Neural progenitor cell (in vitro differentiated cells): ENCODE measurements around the gene USP53.
"Not testable (repeated sequence)": the region's sequence is repeated elsewhere in the genome, so short reads cannot be mapped to it uniquely, and the experiment has no call there.

ENCODE experiments used
- CTCF ChIP-seq: fragments of 200-600 bp; sonication (generic); IDR thresholded peaks from 2 replicates; pipeline ENCODE4 v1.5.1; 2017; ENCODE audit warnings: antibody characterized with exemption, mild to moderate bottlenecking
- EZH2 ChIP-seq: fragments of 200-600 bp; sonication (generic); IDR thresholded peaks from 2 replicates; pipeline ENCODE4 v1.6.1; 2017; ENCODE audit warnings: antibody characterized with exemption, mild to moderate bottlenecking, moderate library complexity

GRCh38 chr4:119279945-119280344 lies 67.4 kb downstream of the USP53 start:
- not testable (repeated sequence) for TF ChIP-seq CTCF, EZH2
